Smooth muscle cell (in vitro differentiated cells): ENCODE measurements around the gene ADRA2B. TPM values are rescaled to one million over a fixed set of nuclear protein-coding genes. Genes with fewer than 3 reads are reported as not detected.

Experiments used
- DNase-seq: peaks from one replicate; lab custom pipeline; 2025; ENCODE audit not compliant: unreplicated experiment; lab: John Stamatoyannopoulos, UW
- H2AFZ ChIP-seq: fragments of 200-600 bp; sonication (generic); 2 replicates; pipeline ENCODE4 v1.6.0; 2016; ENCODE audit warnings: antibody characterized with exemption, low read depth, mild to moderate bottlenecking
- H3F3A ChIP-seq: fragments of 200-600 bp; sonication (generic); 2 replicates; pipeline ENCODE4 v1.6.0; 2017; ENCODE audit warnings: antibody characterized with exemption, low read depth
- H3K27ac ChIP-seq: fragments of 200-600 bp; sonication (generic); 2 replicates; pipeline ENCODE4 v1.5.1; 2016; ENCODE audit warnings: low read depth, mild to moderate bottlenecking
- H3K27me3 ChIP-seq: fragments of 200-600 bp; sonication (generic); 2 replicates; pipeline ENCODE4 v1.6.1; 2016; ENCODE audit warnings: low read depth, mild to moderate bottlenecking
- H3K36me3 ChIP-seq: fragments of 200-600 bp; sonication (generic); 2 replicates; pipeline ENCODE4 v1.5.1; 2016; ENCODE audit warnings: low read depth
- H3K4me1 ChIP-seq: fragments of 200-600 bp; sonication (generic); 2 replicates; pipeline ENCODE4 v1.5.1; 2016; ENCODE audit warnings: low read depth
- H3K4me2 ChIP-seq: fragments of 200-600 bp; sonication (generic); 2 replicates; pipeline ENCODE4 v1.6.0; 2016; ENCODE audit warnings: mild to moderate bottlenecking
- H3K4me3 ChIP-seq: fragments of 200-600 bp; sonication (generic); 2 replicates; pipeline ENCODE4 v1.5.1; 2016; ENCODE audit warnings: mild to moderate bottlenecking
- H3K79me2 ChIP-seq: fragments of 200-600 bp; sonication (generic); 2 replicates; pipeline ENCODE4 v1.6.0; 2016; ENCODE audit warnings: low read depth, mild to moderate bottlenecking
- H3K9ac ChIP-seq: fragments of 200-600 bp; sonication (generic); 2 replicates; pipeline ENCODE4 v1.6.0; 2016; ENCODE audit warnings: low read depth
- H3K9me3 ChIP-seq: fragments of 200-600 bp; sonication (generic); replicated peaks from 2 replicates; pipeline ENCODE4 v1.5.1; 2016; ENCODE audit warnings: low read depth
- H4K20me1 ChIP-seq: fragments of 200-600 bp; sonication (generic); 2 replicates; pipeline ENCODE4 v1.6.0; 2016; ENCODE audit warnings: low read depth
- WGBS: methylation state at CpG from one replicate; pipeline ENCODE4 v1.1.7; 2016; ENCODE audit warnings: low lambda C conversion rate; 5-methylcytosine and 5-hydroxymethylcytosine counted together
- polyA plus RNA-seq: library from polyadenylated mRNA; unstranded; fragments of >200 nt; fragmentation: Nextera tagmentation; extraction: Ambion mirVana; gene quantifications from 2 replicates; pipeline ENCODE4 v1.2.1, GENCODE V29; 2016
- total RNA-seq: library from RNA; depleted of rRNA; stranded (reverse); fragments of >200 nt; gene quantifications from 2 replicates; pipeline ENCODE4 v1.2.3, GENCODE V29; 2014
- TF ChIP-seq, protein P1 (sequence below): fragments of 200-600 bp; sonication (generic); IDR thresholded peaks from 2 replicates; pipeline ENCODE4 v1.5.1; 2017; ENCODE audit warnings: borderline replicate concordance, mild to moderate bottlenecking, antibody characterized with exemption; ENCODE audit not compliant: insufficient read depth, poor library complexity, severe bottlenecking

The ADRA2B gene
- total and polyA plus RNA-seq, 2 experiments from 2014 or later = 0.06 to 1.2 TPM

DNA sequence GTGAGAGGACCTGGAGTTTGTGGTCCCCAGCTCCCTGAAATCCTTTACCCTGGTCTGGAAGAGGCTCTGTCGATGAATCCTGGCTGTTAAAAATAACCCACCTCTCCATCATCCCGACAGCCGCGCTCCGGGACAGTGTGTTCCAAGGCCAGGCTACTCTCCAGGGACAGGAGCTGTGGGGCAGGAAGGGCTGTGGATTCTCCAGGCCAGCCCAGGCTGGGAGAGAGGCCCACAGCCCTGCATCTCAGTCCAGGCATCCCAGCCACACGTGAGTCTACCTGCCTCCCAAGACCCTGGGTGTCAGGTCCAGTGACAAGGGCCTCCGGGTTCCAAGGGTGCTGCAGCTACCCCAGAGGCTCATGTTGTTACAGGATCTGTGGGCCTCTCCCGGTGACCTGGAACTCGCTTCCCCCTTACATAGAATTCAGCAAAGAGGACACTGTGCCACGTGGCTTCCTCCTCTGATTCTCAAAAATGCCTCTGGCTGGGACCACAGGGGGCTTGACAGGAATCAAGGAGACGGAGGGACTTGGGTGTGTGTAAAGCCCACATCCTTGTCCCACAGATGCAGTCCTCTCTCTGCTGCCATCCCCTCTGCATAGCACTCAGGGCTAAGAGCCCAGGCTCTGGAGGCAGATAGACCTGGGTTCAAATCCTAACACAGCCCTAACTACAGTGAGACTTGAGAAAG is 17.3 kb downstream of the ADRA2B start:
- TF ChIP-seq, protein P1, sequence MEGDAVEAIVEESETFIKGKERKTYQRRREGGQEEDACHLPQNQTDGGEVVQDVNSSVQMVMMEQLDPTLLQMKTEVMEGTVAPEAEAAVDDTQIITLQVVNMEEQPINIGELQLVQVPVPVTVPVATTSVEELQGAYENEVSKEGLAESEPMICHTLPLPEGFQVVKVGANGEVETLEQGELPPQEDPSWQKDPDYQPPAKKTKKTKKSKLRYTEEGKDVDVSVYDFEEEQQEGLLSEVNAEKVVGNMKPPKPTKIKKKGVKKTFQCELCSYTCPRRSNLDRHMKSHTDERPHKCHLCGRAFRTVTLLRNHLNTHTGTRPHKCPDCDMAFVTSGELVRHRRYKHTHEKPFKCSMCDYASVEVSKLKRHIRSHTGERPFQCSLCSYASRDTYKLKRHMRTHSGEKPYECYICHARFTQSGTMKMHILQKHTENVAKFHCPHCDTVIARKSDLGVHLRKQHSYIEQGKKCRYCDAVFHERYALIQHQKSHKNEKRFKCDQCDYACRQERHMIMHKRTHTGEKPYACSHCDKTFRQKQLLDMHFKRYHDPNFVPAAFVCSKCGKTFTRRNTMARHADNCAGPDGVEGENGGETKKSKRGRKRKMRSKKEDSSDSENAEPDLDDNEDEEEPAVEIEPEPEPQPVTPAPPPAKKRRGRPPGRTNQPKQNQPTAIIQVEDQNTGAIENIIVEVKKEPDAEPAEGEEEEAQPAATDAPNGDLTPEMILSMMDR = no peak
- Histone ChIP-seq H3K9ac (no peak overlapping the region), H2AFZ (no peak overlapping the region), H3K9me3 (no peaks in the 10 kb centered on the region), H3F3A (no peaks in the 10 kb centered on the region), H4K20me1 (no peaks in the 10 kb centered on the region), H3K4me2 (no peak overlapping the region), H3K27ac (no peak overlapping the region), H3K4me1 (no peaks in the 10 kb centered on the region), H3K27me3 (no peaks in the 10 kb centered on the region), H3K79me2 (no peaks in the 10 kb centered on the region), H3K36me3 (no peaks in the 10 kb centered on the region), H3K4me3 (no peak overlapping the region)
- no peak for DNase-seq
- 90% methylated on average over 11 of the region's 11 CpGs for WGBS

DNA sequence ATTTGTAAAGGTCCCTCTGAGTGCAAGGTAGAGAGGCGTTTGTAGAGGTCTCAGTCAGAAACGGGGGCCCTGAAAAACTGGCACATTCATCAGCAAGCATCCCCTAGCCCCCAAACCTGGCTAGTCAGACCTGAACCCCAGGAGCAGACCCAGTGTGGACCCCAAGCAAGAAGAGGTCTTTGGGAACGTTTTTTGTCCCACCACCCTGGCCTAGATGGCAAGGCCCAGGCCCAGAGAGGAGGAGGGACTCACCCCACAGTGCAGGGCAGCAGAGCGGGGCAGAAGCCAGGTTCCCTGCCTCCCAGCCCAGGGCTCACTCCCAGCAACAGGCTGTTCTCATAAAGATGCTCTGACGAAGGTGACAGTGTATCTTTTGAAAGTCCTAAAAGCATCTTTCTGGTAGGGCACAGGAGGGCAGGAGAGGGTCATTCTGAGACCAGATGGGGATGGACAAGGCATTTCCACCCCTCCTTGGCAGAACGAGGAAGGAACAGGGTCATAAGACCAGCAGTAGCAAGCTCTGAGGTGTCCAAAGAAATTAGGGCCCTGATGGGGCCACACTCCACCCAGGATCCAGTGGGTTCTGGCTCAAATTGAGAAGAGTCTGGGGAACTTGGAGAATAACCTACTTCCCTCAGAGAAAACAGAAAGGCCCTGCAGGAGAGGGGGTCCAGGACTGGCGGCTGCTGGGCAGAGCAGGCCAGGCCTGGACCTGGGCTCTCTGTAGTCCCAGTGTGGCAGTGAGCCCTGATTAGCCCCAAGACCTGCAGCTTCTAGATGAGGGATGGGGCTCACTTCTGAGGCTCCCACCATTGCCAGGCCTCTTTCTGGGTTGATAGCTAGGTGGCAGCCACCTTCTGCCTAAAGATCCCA is 18.2 kb downstream of the ADRA2B start:
- no peaks in the 10 kb centered on the region for H3K4me1 ChIP-seq
- TF ChIP-seq, protein P1 = no peak
- no peaks in the 10 kb centered on the region for H3K9me3 ChIP-seq
- no peaks in the 10 kb centered on the region for H3F3A ChIP-seq
- H3K27me3 ChIP-seq = no peaks in the 10 kb centered on the region
- no peak for DNase-seq
- H3K9ac ChIP-seq = no peak overlapping the region
- H2AFZ ChIP-seq = no peak overlapping the region
- no peak overlapping the region for H3K4me2 ChIP-seq
- no peaks in the 10 kb centered on the region for H3K79me2 ChIP-seq
- 81% methylated on average over 7 of the region's 7 CpGs for WGBS
- H3K27ac ChIP-seq = no peak overlapping the region
- no peaks in the 10 kb centered on the region for H4K20me1 ChIP-seq
- H3K36me3 ChIP-seq = no peaks in the 10 kb centered on the region
- no peak overlapping the region for H3K4me3 ChIP-seq

DNA sequence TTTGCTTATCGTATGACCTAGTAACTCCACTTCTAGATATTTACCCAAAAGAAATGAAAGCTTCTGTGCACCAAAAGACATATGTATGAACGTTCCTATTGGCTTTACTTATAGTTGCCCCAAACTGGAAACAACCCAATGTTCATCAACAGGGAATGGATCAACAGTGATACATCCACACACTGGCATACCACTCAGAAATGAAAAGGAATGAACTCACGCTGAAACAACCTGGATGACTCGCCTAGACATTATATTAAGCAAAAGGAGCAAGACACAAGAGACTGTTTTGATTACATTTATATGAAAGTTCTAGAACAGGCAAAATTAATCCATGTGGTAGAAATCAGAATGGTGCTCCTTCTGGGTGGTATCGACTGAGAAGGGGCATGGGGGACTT is 18.9 kb downstream of the ADRA2B start:
- no peaks in the 10 kb centered on the region for H3K79me2 ChIP-seq
- 87% methylated on average over 5 of the region's 5 CpGs for WGBS
- no peaks in the 10 kb centered on the region for H3K9me3 ChIP-seq
- no peak overlapping the region for H3K4me3 ChIP-seq
- no peak overlapping the region for H3K27ac ChIP-seq
- H2AFZ ChIP-seq = no peak overlapping the region
- H3K9ac ChIP-seq = no peak overlapping the region
- TF ChIP-seq, protein P1 = no peak
- H3K27me3 ChIP-seq = no peaks in the 10 kb centered on the region
- no peaks in the 10 kb centered on the region for H4K20me1 ChIP-seq
- DNase-seq = no peak
- no peaks in the 10 kb centered on the region for H3K36me3 ChIP-seq
- no peak overlapping the region for H3K4me2 ChIP-seq
- H3F3A ChIP-seq = no peaks in the 10 kb centered on the region
- H3K4me1 ChIP-seq = no peaks in the 10 kb centered on the region
